Liver (tissue), 9 donors: ENCODE data around the gene MYO5C. TPM values are rescaled to one million over a fixed set of nuclear protein-coding genes. Genes with fewer than 3 reads are reported as not detected.

Source experiments
- DNase-seq: peaks from one replicate; pipeline ENCODE4 v3.0.0-alpha.2; 2017; ENCODE audit warnings: low spot score
- H3K27ac ChIP-seq, 2 donors: one replicate each; pipeline ENCODE4 v1.7.0; 2013; ENCODE audit warnings: inconsistent platforms in 2 of 2, low read length in 2 of 2, control low read depth in 1 of 2, low read depth in 1 of 2, mild to moderate bottlenecking in 1 of 2
- H3K27me3 ChIP-seq, 4 donors: one replicate each; pipeline versions ENCODE4 v1.6.1 to v1.7.0; 2013; ENCODE audit warnings: low read length in 3 of 4, inconsistent platforms in 1 of 4, mild to moderate bottlenecking in 1 of 4, moderate library complexity in 1 of 4; ENCODE audit not compliant: control insufficient read depth in 4 of 4, insufficient read depth in 4 of 4
- H3K36me3 ChIP-seq, 4 donors: one replicate each; pipeline versions ENCODE4 v1.6.1 to v1.7.0; 2013; ENCODE audit warnings: low read length in 3 of 4, mild to moderate bottlenecking in 3 of 4, low read depth in 1 of 4, moderate library complexity in 1 of 4; ENCODE audit not compliant: control insufficient read depth in 4 of 4, insufficient read depth in 3 of 4
- H3K4me1 ChIP-seq, 4 donors: one replicate each; pipeline versions ENCODE4 v1.6.1 to v1.7.0; 2013; ENCODE audit warnings: low read length in 3 of 4, mild to moderate bottlenecking in 3 of 4, moderate library complexity in 1 of 4; ENCODE audit not compliant: control insufficient read depth in 4 of 4, insufficient read depth in 4 of 4
- H3K4me3 ChIP-seq, 3 donors: one replicate each; pipeline versions ENCODE4 v1.6.1 to v1.7.0; 2013; ENCODE audit warnings: low read length in 3 of 3, control low read depth in 1 of 3, low read depth in 1 of 3, mild to moderate bottlenecking in 1 of 3
- H3K9ac ChIP-seq, 2 donors: one replicate each; pipeline ENCODE4 v1.7.0; 2013; ENCODE audit warnings: low read length in 2 of 2, mild to moderate bottlenecking in 2 of 2, moderate library complexity in 2 of 2, control low read depth in 1 of 2, low read depth in 1 of 2
- H3K9me3 ChIP-seq, 4 donors: one replicate each; pipeline versions ENCODE4 v1.6.1 to v1.7.0; 2013; ENCODE audit warnings: low read length in 3 of 4; ENCODE audit not compliant: control insufficient read depth in 4 of 4
- ATF3 ChIP-seq: IDR thresholded peaks from 2 replicates; pipeline ENCODE4 v1.6.1; 2016; ENCODE audit warnings: antibody characterized with exemption
- CTCF ChIP-seq: fragments of 150-350 bp; IDR thresholded peaks from 2 replicates; pipeline ENCODE4 v1.5.1; 2017; ENCODE audit warnings: improper control_type of control experiment, low read depth, low read length; ENCODE audit not compliant: missing input control
- FOXA1 ChIP-seq: IDR thresholded peaks from 2 replicates; pipeline ENCODE4 v1.6.1; 2016; ENCODE audit warnings: antibody characterized with exemption
- FOXA2 ChIP-seq: IDR thresholded peaks from 2 replicates; pipeline ENCODE4 v1.6.1; 2016; ENCODE audit warnings: antibody characterized with exemption
- GABPA ChIP-seq, 2 donors: IDR thresholded peaks in 1 of 2; conservative IDR thresholded peaks in 1 of 2; 2 replicates each; pipeline ENCODE4 v1.6.1; 2016; ENCODE audit warnings: antibody characterized with exemption in 2 of 2, mild to moderate bottlenecking in 1 of 2, moderate library complexity in 1 of 2
- HNF4A ChIP-seq, 2 donors: conservative IDR thresholded peaks; 2 replicates each; pipeline ENCODE4 v1.6.1; 2016; ENCODE audit warnings: antibody characterized with exemption in 2 of 2, mild to moderate bottlenecking in 2 of 2
- HNF4G ChIP-seq: IDR thresholded peaks from 2 replicates; pipeline ENCODE4 v1.6.1; 2016; ENCODE audit warnings: antibody characterized with exemption
- JUND ChIP-seq, 2 donors: IDR thresholded peaks; 2 replicates each; pipeline ENCODE4 v1.6.1; 2016; ENCODE audit warnings: antibody characterized with exemption in 2 of 2
- MAX ChIP-seq: IDR thresholded peaks from 2 replicates; pipeline ENCODE4 v1.6.1; 2016; ENCODE audit warnings: antibody characterized with exemption
- NR2F2 ChIP-seq: IDR thresholded peaks from 2 replicates; pipeline ENCODE4 v1.6.1; 2016; ENCODE audit warnings: antibody characterized with exemption
- RAD21 ChIP-seq, 2 donors: IDR thresholded peaks; 2 replicates each; pipeline ENCODE4 v1.6.1; 2016; ENCODE audit warnings: antibody characterized with exemption in 2 of 2, mild to moderate bottlenecking in 2 of 2
- REST ChIP-seq: IDR thresholded peaks from 2 replicates; pipeline ENCODE4 v1.6.1; 2016; ENCODE audit warnings: antibody characterized with exemption, mild to moderate bottlenecking
- RXRA ChIP-seq, 2 donors: IDR thresholded peaks; 2 replicates each; pipeline ENCODE4 v1.6.1; 2017 to 2018; ENCODE audit warnings: antibody characterized with exemption in 2 of 2, mild to moderate bottlenecking in 1 of 2
- SP1 ChIP-seq: IDR thresholded peaks from 2 replicates; pipeline ENCODE4 v1.6.1; 2018; ENCODE audit warnings: antibody characterized with exemption, mild to moderate bottlenecking
- TAF1 ChIP-seq: conservative IDR thresholded peaks from 2 replicates; pipeline ENCODE4 v1.6.1; 2016; ENCODE audit warnings: antibody characterized with exemption, mild to moderate bottlenecking
- YY1 ChIP-seq: IDR thresholded peaks from 2 replicates; pipeline ENCODE4 v1.6.1; 2016; ENCODE audit warnings: antibody characterized with exemption, mild to moderate bottlenecking
- ZBTB33 ChIP-seq: IDR thresholded peaks from 2 replicates; pipeline ENCODE4 v1.6.1; 2016; ENCODE audit warnings: antibody characterized with exemption
- WGBS: extraction: QIAGEN DNeasy Blood & Tissue Kit; methylation state at CpG from one replicate; pipeline ENCODE4 v1.1.7; 2013; 5-methylcytosine and 5-hydroxymethylcytosine counted together
- polyA plus RNA-seq, 2 donors: library from polyadenylated mRNA; stranded (reverse) in 1 of 2; unstranded in 1 of 2; fragments of 200-250 nt in 1 of 2; fragments of >200 nt in 1 of 2; fragmentation: Nextera tagmentation in 1 of 2; extraction: Ambion mirVana in 1 of 2; gene quantifications; one replicate each; pipeline versions ENCODE4 v1.2.1 to v1.2.3, GENCODE V29; 2013 to 2015
- total RNA-seq, 2 donors: library from RNA; depleted of rRNA; stranded (reverse); fragments of >200 nt; gene quantifications; one replicate each; pipeline ENCODE4 v1.2.3, GENCODE V29; 2014
- donor health status: healthy.
- donor health status: healthy.
- donor health status: healthy.
- donor health status: healthy.
- donor health status: healthy.

MYO5C gene
- total and polyA plus RNA-seq, 4 donors = 1.9 to 8.6 (median 3.0) TPM

GRCh38 chr15:52199271-52199670 is 96.3 kb downstream of the MYO5C start:
- Histone ChIP-seq H3K27ac (no peak overlapping the region), H3K9me3 (no peaks in the 10 kb centered on the region), H3K4me1 (no peaks in the 10 kb centered on the region), H3K4me3 (no peak overlapping the region), H3K9ac (no peak overlapping the region), H3K27me3 (no peaks in the 10 kb centered on the region), H3K36me3 (peaks cover 0 to 6% (median 2%) of the 10 kb centered on the region in 4 donors)
- DNase-seq = no peak
- no peak for TF ChIP-seq CTCF
- TF ChIP-seq ZBTB33 = no peak
- no peak for TF ChIP-seq SP1
- no peak for TF ChIP-seq JUND (IDR thresholded peaks at IDR 0.05)
- no peak for TF ChIP-seq MAX
- TF ChIP-seq RAD21 (IDR thresholded peaks at IDR 0.05) = no peak
- no peak for TF ChIP-seq FOXA2
- no peak for TF ChIP-seq HNF4A (conservative IDR thresholded peaks at IDR 0.05)
- 89% methylated on average over 2 of the region's 2 CpGs for WGBS

GRCh38 chr15:52196891-52197290 is 98.7 kb downstream of the MYO5C start:
- H3K9ac ChIP-seq = no peak overlapping the region
- peaks cover 0 to 12% (median 0%) of the 10 kb centered on the region in 4 donors for H3K36me3 ChIP-seq
- DNase-seq = no peak
- TF ChIP-seq JUND (IDR thresholded peaks at IDR 0.05) (no peak), FOXA1 (no peak), GABPA (IDR thresholded peaks at IDR 0.05 in 1 of 2, conservative IDR thresholded peaks at IDR 0.05 in 1 of 2) (no peak), FOXA2 (no peak), RXRA (IDR thresholded peaks at IDR 0.05) (no peak), HNF4A (conservative IDR thresholded peaks at IDR 0.05) (no peak), NR2F2 (no peak), MAX (no peak), SP1 (no peak)
- no peak overlapping the region for H3K4me3 ChIP-seq
- no peaks in the 10 kb centered on the region for H3K9me3 ChIP-seq
- no peaks in the 10 kb centered on the region for H3K27me3 ChIP-seq
- H3K4me1 ChIP-seq = no peaks in the 10 kb centered on the region
- 82% methylated on average over 3 of the region's 3 CpGs for WGBS
- no peak overlapping the region for H3K27ac ChIP-seq

GRCh38 chr15:52193791-52194190 is 101.8 kb downstream of the MYO5C start:
- Histone ChIP-seq H3K27ac (no peak overlapping the region), H3K9me3 (no peaks in the 10 kb centered on the region), H3K4me1 (no peaks in the 10 kb centered on the region), H3K36me3 (peaks cover 0 to 12% (median 0%) of the 10 kb centered on the region in 4 donors), H3K27me3 (no peaks in the 10 kb centered on the region), H3K9ac (no peak overlapping the region), H3K4me3 (no peak overlapping the region)
- DNase-seq = no peak
- 82% methylated on average over 1 of the region's 1 CpG for WGBS
- TF ChIP-seq TAF1 = no peak
- TF ChIP-seq ATF3 = no peak
- no peak for TF ChIP-seq HNF4G
- TF ChIP-seq FOXA2 = no peak
- TF ChIP-seq HNF4A (conservative IDR thresholded peaks at IDR 0.05) = no peak
- TF ChIP-seq MAX = no peak
- TF ChIP-seq JUND (IDR thresholded peaks at IDR 0.05) = no peak
- no peak for TF ChIP-seq RAD21 (IDR thresholded peaks at IDR 0.05)
- no peak for TF ChIP-seq YY1
- TF ChIP-seq NR2F2 = no peak
- TF ChIP-seq REST = no peak
- no peak for TF ChIP-seq SP1
- TF ChIP-seq ZBTB33 = no peak
